H1 (cell line): Measurements from ENCODE around the gene PDCD10. TPM values are rescaled to one million over a fixed set of nuclear protein-coding genes. Genes with fewer than 3 reads are reported as not detected.

Experiments used
- polyA plus RNA-seq, 7 experiments: library from polyadenylated mRNA; depleted of rRNA in 3 of 7; stranded (reverse) in 5 of 7; unstranded in 2 of 7; fragments of >200 nt in 5 of 7; fragments of 200-250 nt in 2 of 7; gene quantifications; 1 replicate in 5 of 7; 2 replicates in 1 of 7; 4 replicates in 1 of 7; pipeline versions ENCODE4 v1.2.1 to v1.2.3, GENCODE V29; 2011 to 2013; ENCODE audit warnings: missing spikeins in 2 of 7, mixed read lengths in 2 of 7
- small RNA-seq: library from polyadenylated mRNA; stranded (forward); fragments of <200 nt; extraction: miRNeasy Mini kit (QIAGEN cat#:217004); gene quantifications from one replicate; pipeline ENCODE3, GENCODE V24; 2013; ENCODE audit not compliant: insufficient read depth
- total RNA-seq: library from RNA; stranded (reverse); fragmentation: NEBNext Ultra II Directional; extraction: Animal tissue kit (Norgen Biotek cat#: 25700); gene quantifications from 2 replicates; pipeline ENCODE4 v1.2.1, GENCODE V29; 2021

Gene PDCD10
- total and polyA plus RNA-seq, 2 of the 8 experiments (the other 6 are each of a cell fraction or from before 2014, with no cell fraction given), result 52.0 to 76.6 TPM

Small RNAs within 50 kb of the gene (small RNA-seq; reads per million reads assigned to genes)
- gene HMGN1P8, result not detected

Other genes with a start within 250 kb of the PDCD10 start
- gene WDR49, start 81.0 kb downstream of the PDCD10 start, total RNA-seq, result 1.7 and 3.2 TPM in 2 replicates
- 0.25 and 0.50 TPM in 2 replicates for gene WDR49, start 81.0 kb downstream of the PDCD10 start, polyA plus RNA-seq (2011; rRNA removed)
- 5.6 and 9.9 TPM in 2 replicates for gene SERPINI1, start 829 bp upstream of the PDCD10 start, total RNA-seq
- 2.5 and 5.3 TPM in 2 replicates for gene SERPINI1, start 829 bp upstream of the PDCD10 start, polyA plus RNA-seq (2011; rRNA removed)